Measurements from ENCODE around the gene GGNBP2.

Gene GGNBP2

DNA sequence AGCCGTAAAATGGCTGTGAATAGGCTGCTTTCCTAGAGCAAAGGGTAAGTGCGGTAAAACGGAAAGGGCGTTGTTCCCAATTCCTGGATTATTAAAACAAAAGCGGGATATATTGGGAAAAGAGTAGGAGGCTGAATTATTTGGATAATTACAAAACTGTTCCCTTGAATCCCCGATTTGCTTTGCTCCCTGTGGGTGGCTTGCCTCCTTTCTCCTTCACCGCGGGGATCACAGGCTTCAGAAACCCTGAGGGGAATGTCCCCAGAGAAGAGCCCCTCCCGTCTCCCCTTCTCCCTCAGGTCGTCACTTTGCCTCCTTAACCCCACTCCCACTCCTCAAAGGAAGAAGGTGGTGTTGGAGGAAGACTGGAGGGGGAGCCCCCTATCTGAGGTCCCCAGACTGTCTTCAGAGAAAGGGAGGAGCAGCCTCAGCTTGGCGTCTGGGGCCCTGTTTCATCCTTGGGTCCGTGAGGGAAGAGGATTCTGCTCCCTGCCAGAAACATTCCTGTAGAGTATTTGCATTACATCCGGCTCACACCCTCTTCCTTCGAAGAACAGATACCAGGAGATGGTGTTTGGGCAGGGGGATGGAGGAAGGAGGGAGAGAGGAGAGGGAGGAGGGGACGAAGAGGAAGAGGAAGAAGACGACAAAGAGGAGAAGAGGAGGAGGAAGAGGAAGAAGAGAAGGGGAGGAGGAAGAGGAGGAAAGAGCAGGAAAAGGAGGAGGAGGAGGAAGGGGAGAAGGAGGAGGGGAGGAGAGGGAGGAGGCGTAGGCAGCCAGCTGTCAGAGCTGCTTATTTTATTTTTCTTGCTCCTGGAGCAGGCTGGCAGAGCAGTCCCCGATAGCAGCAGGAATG, 88.4 kb downstream of the GGNBP2 start:
- no peak for TF ChIP-seq GATA1 (IDR thresholded peaks at IDR 0.05; ENCODE audit: low read depth, low read length)
- TF ChIP-seq POLR2A (IDR thresholded peaks at IDR 0.05; ENCODE audit: low read length), result no peak
- DNase-seq, result no peak

Data from erythroblast (primary cell).